SK-N-SH (cell line): Measurements from ENCODE around the gene PIP5KL1. TPM values are rescaled to one million over a fixed set of nuclear protein-coding genes. Genes with fewer than 3 reads are reported as not detected.

Experiments
- CTCF ChIA-PET: fragments of 300-600, 350-600 bp; formaldehyde crosslinking; extraction: SDS; loops from one replicate; lab custom pipeline; 2021; lab: Yijun Ruan, JAX
- POLR2A ChIA-PET: fragments of 350-600 bp; sonication (Branson Sonifier 250); formaldehyde crosslinking; extraction: SDS; loops from one replicate; lab custom pipeline; 2020; ENCODE audit warnings: antibody characterized with exemption, inconsistent platforms; lab: Yijun Ruan, JAX
- DNase-seq: peaks from one replicate; pipeline ENCODE4 v3.0.0; 2012
- H2AFZ ChIP-seq: fragments of 200-600 bp; sonication (generic); 2 replicates; pipeline ENCODE4 v1.8.1; 2016; ENCODE audit warnings: antibody characterized with exemption, mild to moderate bottlenecking, low read depth
- H3F3A ChIP-seq: fragments of 200-600 bp; sonication (generic); replicated peaks from 2 replicates; pipeline ENCODE3; 2016; ENCODE audit warnings: antibody characterized with exemption, mild to moderate bottlenecking; ENCODE audit not compliant: insufficient read depth
- H3K27ac ChIP-seq, 2 experiments: fragments of 200-500 bp in 1 of 2; fragments of 200-600 bp in 1 of 2; sonication (Bioruptor generic) in 1 of 2; sonication (generic), shearing (Covaris generic) in 1 of 2; 2 replicates each; pipeline versions ENCODE4 v1.5.1 to v1.6.1; 2014 to 2016; ENCODE audit warnings: low read depth in 2 of 2, inconsistent platforms in 1 of 2, low read length in 1 of 2, mild to moderate bottlenecking in 1 of 2, mixed read lengths in 1 of 2
- H3K27me3 ChIP-seq: fragments of 200-600 bp; sonication (generic), shearing (Covaris generic); 2 replicates; pipeline ENCODE4 v1.6.1; 2016; ENCODE audit warnings: mixed run types; ENCODE audit not compliant: insufficient read depth
- H3K36me3 ChIP-seq, 2 experiments: fragments of 200-500 bp in 1 of 2; fragments of 200-600 bp in 1 of 2; sonication (Bioruptor generic) in 1 of 2; sonication (generic) in 1 of 2; replicated peaks in 1 of 2; 2 replicates each; pipeline versions ENCODE3 to v1.5.1; 2014 to 2016; ENCODE audit warnings: low read length in 1 of 2, mild to moderate bottlenecking in 1 of 2; ENCODE audit not compliant: insufficient read depth in 2 of 2, control insufficient read depth in 1 of 2
- H3K4me1 ChIP-seq, 2 experiments: fragments of 200-500 bp in 1 of 2; fragments of 200-600 bp in 1 of 2; sonication (Bioruptor generic) in 1 of 2; sonication (generic), shearing (Covaris generic) in 1 of 2; 2 replicates each; pipeline versions ENCODE4 v1.5.1 to v1.6.1; 2014 to 2016; ENCODE audit warnings: low read depth in 1 of 2, low read length in 1 of 2, mixed run types in 1 of 2; ENCODE audit not compliant: insufficient read depth in 2 of 2, control insufficient read depth in 1 of 2
- H3K4me2 ChIP-seq: fragments of 200-600 bp; sonication (generic), shearing (Covaris generic); 2 replicates; pipeline ENCODE4 v1.6.1; 2017; ENCODE audit warnings: mixed run types
- H3K4me3 ChIP-seq, 2 experiments: fragments of 200-500 bp in 1 of 2; fragments of 200-600 bp in 1 of 2; sonication (Bioruptor generic) in 1 of 2; sonication (generic), shearing (Covaris generic) in 1 of 2; 2 replicates each; pipeline versions ENCODE4 v1.5.1 to v1.8.1; 2014 to 2016; ENCODE audit warnings: low read depth in 2 of 2, inconsistent platforms in 1 of 2, low read length in 1 of 2, mild to moderate bottlenecking in 1 of 2, mixed read lengths in 1 of 2, moderate library complexity in 1 of 2
- H3K79me2 ChIP-seq: fragments of 200-600 bp; sonication (generic); 2 replicates; pipeline ENCODE4 v1.8.1; 2017; ENCODE audit warnings: mild to moderate bottlenecking; ENCODE audit not compliant: insufficient read depth
- H3K9ac ChIP-seq: fragments of 200-600 bp; sonication (generic); 2 replicates; pipeline ENCODE4 v1.6.1; 2017; ENCODE audit warnings: mixed run types
- H3K9me2 ChIP-seq: fragments of 200-600 bp; sonication (generic); 2 replicates; pipeline ENCODE4 v1.6.1; 2017; ENCODE audit warnings: mixed run types
- H3K9me3 ChIP-seq: fragments of 200-600 bp; sonication (generic); 2 replicates; pipeline ENCODE4 v1.6.1; 2017; ENCODE audit warnings: mixed run types, mild to moderate bottlenecking, moderate library complexity
- H4K20me1 ChIP-seq: fragments of 200-600 bp; sonication (generic); 2 replicates; pipeline ENCODE4 v1.6.1; 2017; ENCODE audit warnings: mild to moderate bottlenecking, mixed run types; ENCODE audit not compliant: insufficient read depth
- EP300 ChIP-seq, 2 experiments: IDR thresholded peaks; 2 replicates each; pipeline versions ENCODE4 v1.4.0 to v1.6.1; 2012; ENCODE audit warnings: borderline replicate concordance in 1 of 2, low read depth in 1 of 2, low read length in 1 of 2
- FOSL2 ChIP-seq: IDR thresholded peaks from 2 replicates; pipeline ENCODE4 v1.4.0; 2012; ENCODE audit warnings: low read depth, mild to moderate bottlenecking, moderate library complexity, borderline replicate concordance
- FOXJ3 ChIP-seq: sonication (generic); formaldehyde crosslinking; IDR thresholded peaks from 2 replicates; pipeline ENCODE4 v1.5.1; 2020; ENCODE audit warnings: mild to moderate bottlenecking, missing genetic modification reagents
- GATA2 ChIP-seq: sonication (generic); formaldehyde crosslinking; IDR thresholded peaks from 2 replicates; pipeline ENCODE4 v1.5.0; 2020; ENCODE audit warnings: mild to moderate bottlenecking, missing genetic modification reagents
- JUND ChIP-seq: IDR thresholded peaks from 2 replicates; pipeline ENCODE4 v1.4.0; 2012
- MEF2A ChIP-seq: IDR thresholded peaks from 2 replicates; pipeline ENCODE4 v1.4.0; 2012; ENCODE audit warnings: low read depth, borderline replicate concordance
- MXI1 ChIP-seq: IDR thresholded peaks from 2 replicates; pipeline ENCODE4 v1.6.1; 2012; ENCODE audit warnings: mild to moderate bottlenecking, low read depth, low read length, improper control_type of control experiment
- SIN3A ChIP-seq: IDR thresholded peaks from 2 replicates; pipeline ENCODE4 v1.6.1; 2012; ENCODE audit warnings: low read depth, mild to moderate bottlenecking, low read length, moderate library complexity, borderline replicate concordance
- SMC3 ChIP-seq: IDR thresholded peaks from 2 replicates; pipeline ENCODE4 v1.6.1; 2012; ENCODE audit warnings: low read depth, low read length, improper control_type of control experiment
- TAF1 ChIP-seq: IDR thresholded peaks from 2 replicates; pipeline ENCODE4 v1.6.1; 2012; ENCODE audit warnings: low read depth, mild to moderate bottlenecking, low read length, moderate library complexity, borderline replicate concordance
- TCF12 ChIP-seq: IDR thresholded peaks from 2 replicates; pipeline ENCODE4 v1.4.0; 2012
- TEAD4 ChIP-seq: IDR thresholded peaks from 2 replicates; pipeline ENCODE4 v1.4.0; 2012; ENCODE audit warnings: mild to moderate bottlenecking, borderline replicate concordance; ENCODE audit not compliant: insufficient read depth
- USF2 ChIP-seq: fragments of 150-350 bp; IDR thresholded peaks from 2 replicates; pipeline ENCODE4 v1.6.1; 2017; ENCODE audit warnings: antibody characterized with exemption, low read length, low read depth, borderline replicate concordance
- YY1 ChIP-seq: IDR thresholded peaks from 2 replicates; pipeline ENCODE4 v1.4.0; 2012; ENCODE audit warnings: low read depth, mild to moderate bottlenecking
- WGBS: methylation state at CpG from one replicate; pipeline ENCODE4 v1.1.6; 2017; ENCODE audit warnings: low lambda C conversion rate; 5-methylcytosine and 5-hydroxymethylcytosine counted together
- polyA plus RNA-seq, 3 experiments: library from polyadenylated mRNA; depleted of rRNA; stranded (reverse); fragments of >200 nt; gene quantifications; 2 replicates each; pipeline ENCODE4 v1.2.3, GENCODE V29; 2012

Gene PIP5KL1
- polyA plus RNA-seq, 1 of the 3 experiments (the other 2 are of a cell fraction), result 4.0 TPM

- Histone ChIP-seq H3F3A (peaks cover 6% of the 10 kb centered on the region), H3K4me2 (no peak overlapping the region), H3K4me1 (peaks cover 21 to 39% of the 10 kb centered on the region in 2 experiments; a peak in 2 of 4 replicates), H3K4me3 (no peak overlapping the region), H3K27me3 (no peaks in the 10 kb centered on the region), H3K9ac (no peak overlapping the region), H3K9me3 (no peaks in the 10 kb centered on the region), H3K9me2 (no peaks in the 10 kb centered on the region), H3K27ac (no peak overlapping the region), H4K20me1 (no peaks in the 10 kb centered on the region), H2AFZ (no peak overlapping the region), H3K36me3 (no peaks in the 10 kb centered on the region), H3K79me2 (peaks cover 7% of the 10 kb centered on the region; the same call in 1 of the 2 replicates)
- DNase-seq, result no peak
- CTCF ChIA-PET, result interaction anchor here (2.5 kb wide), 1 partner anchor 10 kb away, joined by 14 read pairs; no protein-coding TSS in a partner anchor
- POLR2A ChIA-PET, result no interaction called here
- TF ChIP-seq SIN3A, result no peak
- no peak for TF ChIP-seq MXI1
- TF ChIP-seq TAF1, result no peak
- no peak for TF ChIP-seq GATA2
- no peak for TF ChIP-seq MEF2A
- TF ChIP-seq YY1, result no peak
- no peak for TF ChIP-seq USF2
- WGBS, result 82% methylated on average over 8 of the region's 8 CpGs
Measured at GRCh38 chr9:127880143-127880542, 50.4 kb downstream of the PIP5KL1 start.

GRCh38 chr9:127878652-127879390 lies 51.8 kb downstream of the PIP5KL1 start:
- no peaks in the 10 kb centered on the region for H4K20me1 ChIP-seq
- ChIA-PET POLR2A (interaction anchor here (0.5 kb wide), 1 partner anchor 281 kb away, joined by 3 read pairs; no protein-coding TSS in a partner anchor), CTCF (interaction anchor here (0.8 to 5.9 kb wide), 4 partner anchors 9 to 144 kb away, joined by 3 to 31 read pairs (median 13); partner anchors contain the start of genes CDK9 and TOR2A)
- peaks cover 9 to 34% of the 10 kb centered on the region in 2 experiments; a peak in 2 of 4 replicates for H3K4me1 ChIP-seq
- H3K36me3 ChIP-seq, result no peaks in the 10 kb centered on the region
- DNase-seq, result no peak
- peaks cover 2% of the 10 kb centered on the region for H3F3A ChIP-seq
- TF ChIP-seq SMC3, result no peak
- no peak for TF ChIP-seq TAF1
- no peak for TF ChIP-seq FOSL2
- no peak for TF ChIP-seq TCF12
- TF ChIP-seq JUND, result no peak
- no peak for TF ChIP-seq MXI1
- no peak for TF ChIP-seq EP300 (IDR thresholded peaks at IDR 0.05; ENCODE audit: borderline replicate concordance in 1 of 2, low read depth in 1 of 2, low read length in 1 of 2)
- no peak for TF ChIP-seq SIN3A
- no peak for TF ChIP-seq TEAD4
- TF ChIP-seq FOXJ3 (CRISPR knock-in tag), result no peak
- H3K9me3 ChIP-seq, result no peaks in the 10 kb centered on the region
- no peak overlapping the region for H2AFZ ChIP-seq
- no peaks in the 10 kb centered on the region for H3K27me3 ChIP-seq
- H3K4me3 ChIP-seq, result no peak overlapping the region
- peaks cover 7% of the 10 kb centered on the region; the same call in 1 of the 2 replicates for H3K79me2 ChIP-seq
- no peaks in the 10 kb centered on the region for H3K9me2 ChIP-seq
- H3K4me2 ChIP-seq, result no peak overlapping the region
- H3K9ac ChIP-seq, result no peak overlapping the region
- no peak overlapping the region for H3K27ac ChIP-seq
- WGBS, result 88% methylated on average over 8 of the region's 8 CpGs
